T-helper 2 cell (primary cell): ENCODE measurements around the gene SCYL1.

ENCODE experiments used
- DNase-seq, 5 experiments: peaks; one replicate each; pipeline versions ENCODE4 v3.0.0 to v3.0.0-alpha.2; 2012 to 2022

The SCYL1 gene

DNA sequence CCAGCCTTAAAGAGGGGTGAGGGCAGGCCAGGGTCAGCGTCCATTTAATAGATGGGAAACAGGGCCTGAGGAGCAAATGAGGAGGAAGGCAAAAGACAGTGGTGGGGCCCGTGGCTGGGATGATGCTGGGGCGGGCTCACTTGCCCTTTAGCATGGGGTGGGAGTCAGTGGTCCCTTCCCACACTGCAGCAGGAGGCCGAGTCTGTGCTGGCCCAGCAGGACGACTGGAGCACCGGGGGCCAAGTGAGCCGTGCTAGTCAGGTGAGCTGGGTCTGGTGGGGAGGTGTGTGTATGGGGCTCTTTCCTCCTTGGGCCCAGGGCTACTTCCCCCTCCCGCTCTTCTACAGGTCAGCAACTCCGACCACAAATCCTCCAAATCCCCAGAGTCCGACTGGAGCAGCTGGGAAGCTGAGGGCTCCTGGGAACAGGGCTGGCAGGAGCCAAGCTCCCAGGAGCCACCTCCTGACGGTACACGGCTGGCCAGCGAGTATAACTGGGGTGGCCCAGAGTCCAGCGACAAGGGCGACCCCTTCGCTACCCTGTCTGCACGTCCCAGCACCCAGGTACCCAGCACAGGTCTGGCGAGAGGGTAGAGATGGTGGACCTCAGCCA, 12.8 kb downstream of the SCYL1 start:
- DNase-seq, result no peak

DNA sequence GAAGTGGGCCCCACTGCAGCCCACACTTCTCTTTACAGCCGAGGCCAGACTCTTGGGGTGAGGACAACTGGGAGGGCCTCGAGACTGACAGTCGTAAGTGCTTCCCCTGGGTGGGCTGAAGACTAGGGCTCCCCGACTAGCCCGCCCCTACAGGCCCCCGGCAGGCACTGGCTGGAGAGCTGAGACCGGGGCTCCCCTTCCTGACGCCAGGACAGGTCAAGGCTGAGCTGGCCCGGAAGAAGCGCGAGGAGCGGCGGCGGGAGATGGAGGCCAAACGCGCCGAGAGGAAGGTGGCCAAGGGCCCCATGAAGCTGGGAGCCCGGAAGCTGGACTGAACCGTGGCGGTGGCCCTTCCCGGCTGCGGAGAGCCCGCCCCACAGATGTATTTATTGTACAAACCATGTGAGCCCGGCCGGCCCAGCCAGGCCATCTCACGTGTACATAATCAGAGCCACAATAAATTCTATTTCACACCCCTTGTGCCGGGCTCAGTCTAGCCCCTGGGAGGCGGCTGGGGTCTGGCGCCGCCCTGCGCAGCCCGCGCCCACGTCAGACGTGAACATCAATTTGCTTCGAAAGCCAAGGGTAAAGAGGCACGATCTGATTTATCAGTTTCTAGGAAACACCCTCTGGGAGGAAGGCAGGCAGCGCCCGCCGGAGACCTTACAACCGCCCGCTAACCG, 13.5 kb downstream of the SCYL1 start:
- DNase-seq, result no peak

GRCh38 chr11:65538915-65539743, 14.2 kb downstream of the SCYL1 start:
- no peak for DNase-seq

DNA sequence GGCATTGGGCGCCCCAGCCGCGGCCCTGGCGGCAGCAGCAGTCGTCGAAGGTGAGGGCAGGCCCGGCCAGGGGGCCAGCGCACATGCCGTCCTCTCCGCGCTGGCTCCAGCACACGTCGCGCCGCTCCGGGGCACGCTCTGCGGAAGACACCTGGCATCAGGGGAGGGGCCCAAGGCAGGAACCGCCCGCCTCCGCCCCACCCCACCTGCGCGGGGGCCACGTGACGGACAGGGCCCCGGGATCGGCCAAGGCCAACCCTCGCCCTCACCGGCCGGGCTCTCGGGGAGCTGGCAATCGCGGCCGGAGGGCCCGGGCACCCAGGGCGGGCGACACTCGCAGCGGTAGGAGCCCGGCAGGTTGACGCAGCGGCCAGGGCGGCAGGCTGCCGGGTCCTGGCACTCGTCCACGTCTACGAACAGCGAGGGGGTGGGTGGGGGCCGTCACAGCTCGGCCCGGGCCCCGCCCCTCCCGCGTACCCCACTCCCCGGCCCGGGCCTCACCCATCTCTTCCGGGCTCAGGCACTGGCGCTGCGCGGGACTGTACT, 14.9 kb downstream of the SCYL1 start:
- peak in 2 of 5 experiments; percentile 37 to 73 for DNase-seq

DNA sequence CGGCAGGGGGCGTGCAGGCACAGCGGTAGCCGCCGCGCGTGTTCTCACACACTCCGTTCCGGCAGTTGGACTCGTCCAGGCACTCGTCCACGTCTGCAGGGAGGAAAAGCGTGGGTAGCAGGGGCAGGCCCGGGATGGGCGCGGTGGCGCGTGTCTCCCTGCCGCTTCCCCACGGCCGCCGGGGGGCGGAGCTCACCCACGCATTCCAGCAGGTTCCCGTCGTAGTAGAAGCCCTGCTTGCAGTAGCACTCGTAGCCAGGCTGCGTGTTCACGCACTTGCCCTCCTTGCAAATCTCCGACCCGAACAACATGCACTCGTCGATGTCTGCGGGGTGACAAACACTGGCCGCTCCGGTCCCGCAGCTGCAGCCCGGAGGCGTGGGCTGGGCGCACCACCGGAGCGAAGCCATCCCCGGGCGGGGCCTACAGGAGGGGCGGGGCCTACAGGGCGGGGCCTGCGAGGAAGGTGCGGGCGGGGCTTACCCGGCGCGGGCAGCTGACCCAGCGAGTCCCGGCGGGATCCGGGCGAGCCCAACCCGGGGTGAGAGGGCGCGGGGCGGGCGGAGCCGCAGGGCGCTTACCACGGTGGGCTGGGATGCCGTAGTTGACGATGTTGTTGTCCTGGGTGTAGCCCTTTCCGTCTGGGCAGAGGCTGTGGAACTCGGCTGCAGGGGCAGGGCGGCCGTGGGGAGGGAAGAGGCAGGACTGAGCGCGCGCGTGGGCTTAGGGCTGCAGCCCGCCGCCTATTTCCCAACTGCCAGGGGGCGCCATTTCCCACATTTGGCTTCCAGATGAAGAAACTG, 15.6 kb downstream of the SCYL1 start:
- peak; percentile 79 to 88 (median 84) for DNase-seq

DNA sequence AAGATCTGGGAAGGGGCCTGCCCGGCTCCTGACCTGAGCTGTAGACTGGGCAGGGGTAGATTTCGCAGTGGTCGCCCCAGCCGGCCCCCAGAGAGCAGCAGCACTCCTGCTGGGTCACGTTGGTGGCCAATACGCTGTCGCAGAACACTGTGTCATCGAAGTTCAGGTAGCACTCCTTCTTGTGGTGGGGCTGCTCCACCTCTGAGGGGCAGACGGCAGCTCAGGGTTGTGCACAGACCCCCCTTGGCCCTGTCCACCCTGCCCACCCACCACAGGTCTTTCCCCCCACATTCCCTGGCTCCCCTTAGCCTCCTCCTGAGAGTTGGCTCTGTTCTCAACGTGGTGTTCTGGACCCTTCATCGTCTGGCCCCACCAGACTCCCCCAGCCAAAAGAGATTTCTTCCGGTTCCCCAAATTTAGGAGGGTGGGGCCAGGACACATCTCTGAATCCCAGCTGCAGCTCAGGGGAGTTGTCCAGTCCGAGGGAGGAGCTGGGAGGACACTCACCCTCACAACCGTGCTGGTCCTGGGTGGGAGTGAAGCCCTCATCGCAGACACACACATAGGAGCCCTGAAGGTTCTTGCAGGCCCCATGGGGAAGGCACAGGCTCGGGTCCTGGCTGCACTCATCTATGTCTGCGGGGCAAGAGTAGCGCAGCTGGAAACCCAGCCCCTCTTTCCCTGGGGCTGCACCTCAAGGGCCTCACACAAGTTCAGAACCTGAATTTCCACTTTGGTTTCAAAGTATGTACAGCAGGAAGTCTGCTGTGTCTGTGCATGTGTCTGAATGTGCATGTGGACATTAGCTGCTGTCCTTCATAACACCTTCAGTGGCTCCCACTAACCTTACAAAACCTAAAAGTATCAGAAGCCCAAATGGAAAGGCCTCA, 16.5 kb downstream of the SCYL1 start:
- DNase-seq, result no peak

- no peak for DNase-seq
These were observed 18.0 kb downstream of the SCYL1 start for GRCh38 chr11:65542738-65543390.

DNA sequence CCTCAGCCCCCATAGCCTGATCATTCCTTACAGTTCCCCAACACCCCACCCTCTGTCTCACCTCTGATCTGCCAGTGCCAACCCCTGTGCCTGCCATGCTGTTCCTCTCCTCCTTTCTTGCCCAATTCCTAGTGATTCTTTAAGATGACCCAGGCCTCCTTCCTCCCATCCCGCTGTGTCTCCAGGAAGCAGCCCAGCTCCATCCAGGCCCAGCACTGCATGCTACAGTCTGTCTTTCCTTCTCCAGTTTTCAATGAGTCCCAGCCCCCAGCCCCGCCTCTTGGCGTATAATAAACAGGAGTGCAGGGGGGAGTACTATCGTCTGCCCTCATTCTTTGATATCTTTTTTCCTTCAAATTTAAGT, 21.0 kb downstream of the SCYL1 start:
- DNase-seq, result no peak

DNA sequence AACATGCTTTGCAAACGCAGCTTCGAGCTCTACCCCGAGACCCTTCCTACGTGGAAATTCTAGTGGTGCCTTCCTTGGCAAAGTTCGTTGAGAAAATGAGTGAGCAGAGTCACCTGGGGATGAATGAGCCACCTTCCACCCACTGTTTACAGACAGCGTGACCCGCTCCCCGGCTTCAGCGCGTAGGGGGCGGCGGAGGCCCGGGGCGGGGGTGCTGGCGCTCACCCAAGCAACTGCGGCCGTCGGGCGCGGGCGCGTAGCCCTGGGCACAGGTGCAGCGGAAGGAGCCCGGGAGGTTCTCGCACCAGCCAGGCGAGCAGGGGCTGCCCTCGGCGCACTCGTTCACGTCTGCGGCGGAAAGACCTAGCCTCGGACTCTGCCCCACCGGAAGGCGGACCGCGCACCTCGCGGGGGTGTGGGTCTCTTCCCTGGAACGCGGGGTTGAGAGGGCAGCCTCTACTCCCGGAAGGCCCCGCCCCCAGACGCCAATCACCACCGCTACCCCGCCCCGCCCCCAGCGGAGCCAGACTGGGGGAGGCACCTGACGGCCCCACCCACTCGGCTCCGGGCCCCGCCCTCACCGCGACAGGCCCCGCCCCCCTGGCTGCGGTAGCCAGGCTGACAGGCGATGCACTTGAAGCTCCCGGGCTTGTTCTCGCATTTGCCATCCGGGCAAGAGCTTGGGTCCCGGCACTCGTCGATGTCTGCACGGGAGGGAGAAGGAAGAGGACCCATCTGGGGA, 21.5 kb downstream of the SCYL1 start:
- DNase-seq, result peak; percentile 93 to 99 (median 97)

GRCh38 chr11:65547446-65548125, 22.7 kb downstream of the SCYL1 start:
- DNase-seq, result peak in 3 of 5 experiments; percentile 37 to 59 (median 39)

- DNase-seq, result no peak
These were observed 23.5 kb downstream of the SCYL1 start for GRCh38 chr11:65548395-65548794.

- DNase-seq, result no peak
These were observed 24.2 kb downstream of the SCYL1 start for GRCh38 chr11:65549096-65549495.

DNA sequence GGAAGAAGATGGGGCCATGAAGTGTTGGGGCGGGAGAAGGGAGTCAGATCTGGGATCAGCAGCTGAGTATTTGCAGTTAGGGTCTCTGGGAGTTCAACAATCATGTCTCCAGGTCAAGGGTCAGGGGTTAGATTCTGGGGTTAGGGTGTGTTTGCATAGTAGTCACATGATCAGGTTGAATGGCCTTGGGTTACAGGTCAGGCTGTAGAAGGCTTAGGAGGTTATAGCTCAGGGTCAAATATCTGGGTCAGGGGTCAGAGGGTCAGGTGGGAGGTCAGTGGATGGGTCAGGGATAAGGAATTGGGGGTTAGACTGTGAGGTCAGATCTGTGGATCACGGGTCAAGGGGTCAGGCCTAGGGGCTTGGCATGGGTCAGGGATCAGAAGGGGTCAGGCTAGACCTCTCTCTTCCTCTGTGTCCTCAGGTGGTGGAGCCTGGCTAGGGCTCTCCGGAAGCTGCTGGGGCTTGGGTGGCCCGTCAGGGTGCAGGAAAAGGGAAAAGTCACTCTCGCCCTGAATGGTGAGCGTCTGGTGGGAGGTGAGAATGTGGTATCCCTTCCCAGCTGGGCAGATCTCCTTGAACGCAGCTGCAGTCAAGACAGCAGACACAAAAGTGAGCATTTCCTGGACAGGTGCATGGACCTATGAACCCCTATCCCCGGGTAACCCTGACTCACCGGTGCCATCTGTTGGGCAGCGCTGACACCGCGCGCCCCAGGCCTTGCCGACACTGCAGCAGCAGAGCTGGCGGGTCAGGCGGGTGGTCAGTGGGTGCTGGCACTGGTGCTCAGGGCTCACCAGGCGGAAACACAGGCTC, 26.9 kb downstream of the SCYL1 start:
- peak; percentile 30 to 74 (median 50) for DNase-seq

GRCh38 chr11:65552388-65552951, 27.6 kb downstream of the SCYL1 start:
- no peak for DNase-seq

DNA sequence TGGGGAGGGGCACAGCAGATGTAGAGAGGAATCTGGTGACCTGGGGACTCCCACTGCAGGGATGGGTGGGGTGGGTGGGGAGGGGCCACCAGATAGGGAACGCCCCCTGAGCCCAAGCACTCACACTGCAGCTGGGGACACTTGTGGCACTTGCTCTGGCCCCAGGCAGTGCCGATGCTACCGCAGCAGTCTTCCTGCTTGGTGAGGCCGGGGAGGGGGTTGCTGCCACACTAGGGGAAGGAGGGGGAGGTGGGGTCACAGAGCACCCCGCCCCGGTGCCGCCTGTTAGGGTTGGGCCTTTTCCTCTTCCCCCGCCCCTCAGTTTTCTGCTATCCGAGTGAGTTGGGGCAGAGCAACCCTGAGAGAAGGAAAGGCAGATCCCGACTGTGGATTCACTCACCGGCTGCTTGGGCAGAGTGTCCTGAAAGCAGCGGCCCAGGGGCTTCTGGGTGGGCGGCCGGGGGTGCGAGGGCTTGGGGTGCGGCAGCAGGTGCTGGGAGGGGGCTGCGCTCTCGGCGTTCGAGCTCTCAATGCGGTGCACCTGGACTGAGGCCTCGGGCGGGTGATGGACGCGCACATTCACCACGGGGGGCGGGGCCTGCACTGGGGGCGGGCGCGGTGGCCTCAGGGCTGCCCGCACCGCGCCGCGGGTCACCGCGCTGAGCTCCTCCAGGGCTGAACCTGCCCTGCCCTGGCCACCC, 28.6 kb downstream of the SCYL1 start:
- DNase-seq, result peak in 4 of 5 experiments; percentile 45 to 96 (median 68)

DNA sequence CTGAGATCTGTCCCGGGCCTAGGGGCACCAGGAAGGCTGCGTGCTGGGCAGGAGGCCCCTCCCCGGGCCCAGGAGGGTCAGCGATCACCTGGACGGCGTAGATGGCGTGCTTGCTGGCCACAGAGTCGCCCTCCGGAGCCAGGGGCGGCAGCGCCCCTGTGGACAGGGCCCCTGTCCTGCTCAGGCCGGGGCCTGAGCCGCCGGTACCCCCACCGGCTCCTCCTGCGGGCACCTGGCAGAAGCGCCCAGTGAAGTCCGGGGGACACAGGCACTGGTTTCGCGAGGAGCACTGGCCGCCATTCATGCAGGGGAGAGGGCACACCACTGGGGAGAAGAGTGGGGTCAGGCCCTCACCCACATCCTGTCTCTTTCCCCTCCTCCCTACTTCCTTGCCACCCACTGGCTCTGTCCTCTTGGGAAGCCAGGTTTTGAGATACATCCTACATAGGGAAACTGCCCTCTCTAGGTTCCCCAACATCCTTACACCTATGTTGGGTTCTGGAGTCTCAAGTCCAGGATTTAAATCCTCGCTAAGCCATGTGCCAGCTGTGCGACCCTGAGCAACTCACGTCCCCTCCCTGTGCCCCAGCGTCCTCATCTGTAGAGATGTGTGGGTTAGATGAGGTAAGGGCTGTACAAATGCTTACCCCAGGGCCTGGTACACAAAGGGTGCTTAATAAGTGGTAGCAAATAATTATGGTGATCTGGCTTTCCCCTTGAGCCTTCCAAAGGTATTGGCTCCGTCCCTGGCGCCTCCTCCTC, 29.4 kb downstream of the SCYL1 start:
- DNase-seq, result peak in 1 of 5 experiments; percentile 72
